Liver (tissue), 9 donors: ENCODE data around the gene NELL1. TPM values are rescaled to one million over a fixed set of nuclear protein-coding genes. Genes with fewer than 3 reads are reported as not detected.

Experiments used
- DNase-seq: peaks from one replicate; pipeline ENCODE4 v3.0.0-alpha.2; 2017; ENCODE audit warnings: low spot score
- H3K27ac ChIP-seq, 2 donors: one replicate each; pipeline ENCODE4 v1.7.0; 2013; ENCODE audit warnings: inconsistent platforms in 2 of 2, low read length in 2 of 2, control low read depth in 1 of 2, low read depth in 1 of 2, mild to moderate bottlenecking in 1 of 2
- H3K27me3 ChIP-seq, 4 donors: one replicate each; pipeline versions ENCODE4 v1.6.1 to v1.7.0; 2013; ENCODE audit warnings: low read length in 3 of 4, inconsistent platforms in 1 of 4, mild to moderate bottlenecking in 1 of 4, moderate library complexity in 1 of 4; ENCODE audit not compliant: control insufficient read depth in 4 of 4, insufficient read depth in 4 of 4
- H3K36me3 ChIP-seq, 4 donors: one replicate each; pipeline versions ENCODE4 v1.6.1 to v1.7.0; 2013; ENCODE audit warnings: low read length in 3 of 4, mild to moderate bottlenecking in 3 of 4, low read depth in 1 of 4, moderate library complexity in 1 of 4; ENCODE audit not compliant: control insufficient read depth in 4 of 4, insufficient read depth in 3 of 4
- H3K4me1 ChIP-seq, 4 donors: one replicate each; pipeline versions ENCODE4 v1.6.1 to v1.7.0; 2013; ENCODE audit warnings: low read length in 3 of 4, mild to moderate bottlenecking in 3 of 4, moderate library complexity in 1 of 4; ENCODE audit not compliant: control insufficient read depth in 4 of 4, insufficient read depth in 4 of 4
- H3K4me3 ChIP-seq, 3 donors: one replicate each; pipeline versions ENCODE4 v1.6.1 to v1.7.0; 2013; ENCODE audit warnings: low read length in 3 of 3, control low read depth in 1 of 3, low read depth in 1 of 3, mild to moderate bottlenecking in 1 of 3
- H3K9ac ChIP-seq, 2 donors: one replicate each; pipeline ENCODE4 v1.7.0; 2013; ENCODE audit warnings: low read length in 2 of 2, mild to moderate bottlenecking in 2 of 2, moderate library complexity in 2 of 2, control low read depth in 1 of 2, low read depth in 1 of 2
- H3K9me3 ChIP-seq, 4 donors: one replicate each; pipeline versions ENCODE4 v1.6.1 to v1.7.0; 2013; ENCODE audit warnings: low read length in 3 of 4; ENCODE audit not compliant: control insufficient read depth in 4 of 4
- EGR1 ChIP-seq, 2 donors: IDR thresholded peaks; 2 replicates each; pipeline ENCODE4 v1.6.1; 2016 to 2018; ENCODE audit warnings: antibody characterized with exemption in 2 of 2, low read depth in 2 of 2
- FOXA1 ChIP-seq: IDR thresholded peaks from 2 replicates; pipeline ENCODE4 v1.6.1; 2016; ENCODE audit warnings: antibody characterized with exemption
- FOXA2 ChIP-seq: IDR thresholded peaks from 2 replicates; pipeline ENCODE4 v1.6.1; 2016; ENCODE audit warnings: antibody characterized with exemption
- GABPA ChIP-seq, 2 donors: IDR thresholded peaks in 1 of 2; conservative IDR thresholded peaks in 1 of 2; 2 replicates each; pipeline ENCODE4 v1.6.1; 2016; ENCODE audit warnings: antibody characterized with exemption in 2 of 2, mild to moderate bottlenecking in 1 of 2, moderate library complexity in 1 of 2
- HNF4A ChIP-seq, 2 donors: conservative IDR thresholded peaks; 2 replicates each; pipeline ENCODE4 v1.6.1; 2016; ENCODE audit warnings: antibody characterized with exemption in 2 of 2, mild to moderate bottlenecking in 2 of 2
- HNF4G ChIP-seq: IDR thresholded peaks from 2 replicates; pipeline ENCODE4 v1.6.1; 2016; ENCODE audit warnings: antibody characterized with exemption
- JUND ChIP-seq, 2 donors: IDR thresholded peaks; 2 replicates each; pipeline ENCODE4 v1.6.1; 2016; ENCODE audit warnings: antibody characterized with exemption in 2 of 2
- NR2F2 ChIP-seq: IDR thresholded peaks from 2 replicates; pipeline ENCODE4 v1.6.1; 2016; ENCODE audit warnings: antibody characterized with exemption
- RAD21 ChIP-seq, 2 donors: IDR thresholded peaks; 2 replicates each; pipeline ENCODE4 v1.6.1; 2016; ENCODE audit warnings: antibody characterized with exemption in 2 of 2, mild to moderate bottlenecking in 2 of 2
- RXRA ChIP-seq, 2 donors: IDR thresholded peaks; 2 replicates each; pipeline ENCODE4 v1.6.1; 2017 to 2018; ENCODE audit warnings: antibody characterized with exemption in 2 of 2, mild to moderate bottlenecking in 1 of 2
- SP1 ChIP-seq: IDR thresholded peaks from 2 replicates; pipeline ENCODE4 v1.6.1; 2018; ENCODE audit warnings: antibody characterized with exemption, mild to moderate bottlenecking
- TAF1 ChIP-seq: conservative IDR thresholded peaks from 2 replicates; pipeline ENCODE4 v1.6.1; 2016; ENCODE audit warnings: antibody characterized with exemption, mild to moderate bottlenecking
- YY1 ChIP-seq: IDR thresholded peaks from 2 replicates; pipeline ENCODE4 v1.6.1; 2016; ENCODE audit warnings: antibody characterized with exemption, mild to moderate bottlenecking
- WGBS: extraction: QIAGEN DNeasy Blood & Tissue Kit; methylation state at CpG from one replicate; pipeline ENCODE4 v1.1.7; 2013; 5-methylcytosine and 5-hydroxymethylcytosine counted together
- polyA plus RNA-seq, 2 donors: library from polyadenylated mRNA; stranded (reverse) in 1 of 2; unstranded in 1 of 2; fragments of 200-250 nt in 1 of 2; fragments of >200 nt in 1 of 2; fragmentation: Nextera tagmentation in 1 of 2; extraction: Ambion mirVana in 1 of 2; gene quantifications; one replicate each; pipeline versions ENCODE4 v1.2.1 to v1.2.3, GENCODE V29; 2013 to 2015
- total RNA-seq, 2 donors: library from RNA; depleted of rRNA; stranded (reverse); fragments of >200 nt; gene quantifications; one replicate each; pipeline ENCODE4 v1.2.3, GENCODE V29; 2014
- TF ChIP-seq, protein P1 (sequence below): IDR thresholded peaks from 2 replicates; pipeline ENCODE4 v1.6.1; 2016; ENCODE audit warnings: antibody characterized with exemption
- TF ChIP-seq, protein P2 (sequence below): fragments of 150-350 bp; IDR thresholded peaks from 2 replicates; pipeline ENCODE4 v1.5.1; 2017; ENCODE audit warnings: improper control_type of control experiment, low read depth, low read length; ENCODE audit not compliant: missing input control
- TF ChIP-seq, protein P3 (sequence below): IDR thresholded peaks from 2 replicates; pipeline ENCODE4 v1.6.1; 2016; ENCODE audit warnings: antibody characterized with exemption
- TF ChIP-seq, protein P4 (sequence below): IDR thresholded peaks from 2 replicates; pipeline ENCODE4 v1.6.1; 2016; ENCODE audit warnings: antibody characterized with exemption
- TF ChIP-seq, protein P5 (sequence below): IDR thresholded peaks from 2 replicates; pipeline ENCODE4 v1.6.1; 2016; ENCODE audit warnings: antibody characterized with exemption, mild to moderate bottlenecking
- donor health status: healthy.
- donor health status: healthy.
- donor health status: healthy.
- donor health status: healthy.
- donor health status: healthy.

NELL1 gene
- total and polyA plus RNA-seq, 4 donors = not detected

DNA sequence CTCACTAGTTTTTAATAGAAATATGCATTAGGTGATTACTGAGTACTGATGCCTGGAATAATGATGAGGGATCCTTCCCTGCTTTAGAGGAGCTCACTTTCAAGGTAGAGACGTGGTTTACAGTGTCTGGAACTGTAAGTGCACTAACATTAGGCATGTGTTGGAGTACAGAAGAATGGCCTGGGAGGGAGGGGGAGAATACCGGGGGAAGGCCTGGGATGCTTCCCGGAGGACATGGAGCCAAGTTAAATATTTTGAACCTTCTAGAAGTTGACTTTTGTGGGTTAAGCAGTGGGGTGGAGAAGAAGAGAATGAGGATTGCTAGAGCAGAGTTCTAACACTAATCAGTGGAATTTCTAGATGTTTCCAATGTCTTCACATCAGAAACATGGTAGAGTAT is 261.6 kb downstream of the NELL1 start:
- no peaks in the 10 kb centered on the region for H3K27me3 ChIP-seq
- no peaks in the 10 kb centered on the region for H3K36me3 ChIP-seq
- H3K4me1 ChIP-seq = no peaks in the 10 kb centered on the region
- no peak for DNase-seq
- H3K27ac ChIP-seq = no peak overlapping the region
- H3K9ac ChIP-seq = no peak overlapping the region
- no peak overlapping the region for H3K4me3 ChIP-seq
- 61% methylated on average over 3 of the region's 3 CpGs for WGBS
- peaks cover 0 to 4% (median 0%) of the 10 kb centered on the region in 4 donors for H3K9me3 ChIP-seq
- no peak for TF ChIP-seq FOXA1
- TF ChIP-seq, protein P1, sequence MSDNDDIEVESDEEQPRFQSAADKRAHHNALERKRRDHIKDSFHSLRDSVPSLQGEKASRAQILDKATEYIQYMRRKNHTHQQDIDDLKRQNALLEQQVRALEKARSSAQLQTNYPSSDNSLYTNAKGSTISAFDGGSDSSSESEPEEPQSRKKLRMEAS = no peak
- TF ChIP-seq, protein P2, sequence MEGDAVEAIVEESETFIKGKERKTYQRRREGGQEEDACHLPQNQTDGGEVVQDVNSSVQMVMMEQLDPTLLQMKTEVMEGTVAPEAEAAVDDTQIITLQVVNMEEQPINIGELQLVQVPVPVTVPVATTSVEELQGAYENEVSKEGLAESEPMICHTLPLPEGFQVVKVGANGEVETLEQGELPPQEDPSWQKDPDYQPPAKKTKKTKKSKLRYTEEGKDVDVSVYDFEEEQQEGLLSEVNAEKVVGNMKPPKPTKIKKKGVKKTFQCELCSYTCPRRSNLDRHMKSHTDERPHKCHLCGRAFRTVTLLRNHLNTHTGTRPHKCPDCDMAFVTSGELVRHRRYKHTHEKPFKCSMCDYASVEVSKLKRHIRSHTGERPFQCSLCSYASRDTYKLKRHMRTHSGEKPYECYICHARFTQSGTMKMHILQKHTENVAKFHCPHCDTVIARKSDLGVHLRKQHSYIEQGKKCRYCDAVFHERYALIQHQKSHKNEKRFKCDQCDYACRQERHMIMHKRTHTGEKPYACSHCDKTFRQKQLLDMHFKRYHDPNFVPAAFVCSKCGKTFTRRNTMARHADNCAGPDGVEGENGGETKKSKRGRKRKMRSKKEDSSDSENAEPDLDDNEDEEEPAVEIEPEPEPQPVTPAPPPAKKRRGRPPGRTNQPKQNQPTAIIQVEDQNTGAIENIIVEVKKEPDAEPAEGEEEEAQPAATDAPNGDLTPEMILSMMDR = no peak
- TF ChIP-seq, protein P3, sequence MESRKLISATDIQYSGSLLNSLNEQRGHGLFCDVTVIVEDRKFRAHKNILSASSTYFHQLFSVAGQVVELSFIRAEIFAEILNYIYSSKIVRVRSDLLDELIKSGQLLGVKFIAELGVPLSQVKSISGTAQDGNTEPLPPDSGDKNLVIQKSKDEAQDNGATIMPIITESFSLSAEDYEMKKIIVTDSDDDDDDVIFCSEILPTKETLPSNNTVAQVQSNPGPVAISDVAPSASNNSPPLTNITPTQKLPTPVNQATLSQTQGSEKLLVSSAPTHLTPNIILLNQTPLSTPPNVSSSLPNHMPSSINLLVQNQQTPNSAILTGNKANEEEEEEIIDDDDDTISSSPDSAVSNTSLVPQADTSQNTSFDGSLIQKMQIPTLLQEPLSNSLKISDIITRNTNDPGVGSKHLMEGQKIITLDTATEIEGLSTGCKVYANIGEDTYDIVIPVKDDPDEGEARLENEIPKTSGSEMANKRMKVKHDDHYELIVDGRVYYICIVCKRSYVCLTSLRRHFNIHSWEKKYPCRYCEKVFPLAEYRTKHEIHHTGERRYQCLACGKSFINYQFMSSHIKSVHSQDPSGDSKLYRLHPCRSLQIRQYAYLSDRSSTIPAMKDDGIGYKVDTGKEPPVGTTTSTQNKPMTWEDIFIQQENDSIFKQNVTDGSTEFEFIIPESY = no peak
- no peak for TF ChIP-seq YY1
- TF ChIP-seq SP1 = no peak

DNA sequence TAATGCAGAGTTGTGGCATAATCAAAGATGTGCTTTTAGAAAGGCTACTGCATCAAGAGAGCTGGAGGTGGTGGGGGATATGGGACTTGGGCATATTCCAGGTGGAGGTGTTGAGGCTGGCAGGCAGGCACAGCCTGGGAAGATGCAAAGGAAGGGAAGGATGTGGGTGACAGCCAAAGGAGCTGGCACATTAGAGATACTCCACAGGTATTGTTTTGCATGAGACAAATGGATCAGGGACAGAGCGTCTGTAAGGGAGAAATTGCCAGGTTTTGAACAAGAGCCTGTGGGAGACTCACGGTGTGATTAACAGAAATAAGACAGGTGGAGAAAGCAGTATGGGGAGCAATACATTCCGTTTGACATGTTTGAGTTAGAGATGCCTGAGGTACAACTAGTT is 263.7 kb downstream of the NELL1 start:
- H3K4me1 ChIP-seq = no peaks in the 10 kb centered on the region
- 56% methylated on average over 3 of the region's 3 CpGs for WGBS
- H3K9ac ChIP-seq = no peak overlapping the region
- H3K4me3 ChIP-seq = no peak overlapping the region
- DNase-seq = no peak
- TF ChIP-seq EGR1 (IDR thresholded peaks at IDR 0.05; ENCODE audit: low read depth in 2 of 2) (no peak), RAD21 (IDR thresholded peaks at IDR 0.05) (no peak), TAF1 (no peak), FOXA2 (no peak), JUND (IDR thresholded peaks at IDR 0.05) (no peak), FOXA1 (no peak), HNF4G (no peak), SP1 (no peak), NR2F2 (no peak), HNF4A (conservative IDR thresholded peaks at IDR 0.05) (no peak), GABPA (IDR thresholded peaks at IDR 0.05 in 1 of 2, conservative IDR thresholded peaks at IDR 0.05 in 1 of 2) (no peak), RXRA (IDR thresholded peaks at IDR 0.05) (no peak), YY1 (no peak)
- TF ChIP-seq, protein P2 = no peak
- TF ChIP-seq, protein P1 = no peak
- TF ChIP-seq, protein P4, sequence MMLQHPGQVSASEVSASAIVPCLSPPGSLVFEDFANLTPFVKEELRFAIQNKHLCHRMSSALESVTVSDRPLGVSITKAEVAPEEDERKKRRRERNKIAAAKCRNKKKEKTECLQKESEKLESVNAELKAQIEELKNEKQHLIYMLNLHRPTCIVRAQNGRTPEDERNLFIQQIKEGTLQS = no peak
- TF ChIP-seq, protein P3 = no peak
- TF ChIP-seq, protein P5, sequence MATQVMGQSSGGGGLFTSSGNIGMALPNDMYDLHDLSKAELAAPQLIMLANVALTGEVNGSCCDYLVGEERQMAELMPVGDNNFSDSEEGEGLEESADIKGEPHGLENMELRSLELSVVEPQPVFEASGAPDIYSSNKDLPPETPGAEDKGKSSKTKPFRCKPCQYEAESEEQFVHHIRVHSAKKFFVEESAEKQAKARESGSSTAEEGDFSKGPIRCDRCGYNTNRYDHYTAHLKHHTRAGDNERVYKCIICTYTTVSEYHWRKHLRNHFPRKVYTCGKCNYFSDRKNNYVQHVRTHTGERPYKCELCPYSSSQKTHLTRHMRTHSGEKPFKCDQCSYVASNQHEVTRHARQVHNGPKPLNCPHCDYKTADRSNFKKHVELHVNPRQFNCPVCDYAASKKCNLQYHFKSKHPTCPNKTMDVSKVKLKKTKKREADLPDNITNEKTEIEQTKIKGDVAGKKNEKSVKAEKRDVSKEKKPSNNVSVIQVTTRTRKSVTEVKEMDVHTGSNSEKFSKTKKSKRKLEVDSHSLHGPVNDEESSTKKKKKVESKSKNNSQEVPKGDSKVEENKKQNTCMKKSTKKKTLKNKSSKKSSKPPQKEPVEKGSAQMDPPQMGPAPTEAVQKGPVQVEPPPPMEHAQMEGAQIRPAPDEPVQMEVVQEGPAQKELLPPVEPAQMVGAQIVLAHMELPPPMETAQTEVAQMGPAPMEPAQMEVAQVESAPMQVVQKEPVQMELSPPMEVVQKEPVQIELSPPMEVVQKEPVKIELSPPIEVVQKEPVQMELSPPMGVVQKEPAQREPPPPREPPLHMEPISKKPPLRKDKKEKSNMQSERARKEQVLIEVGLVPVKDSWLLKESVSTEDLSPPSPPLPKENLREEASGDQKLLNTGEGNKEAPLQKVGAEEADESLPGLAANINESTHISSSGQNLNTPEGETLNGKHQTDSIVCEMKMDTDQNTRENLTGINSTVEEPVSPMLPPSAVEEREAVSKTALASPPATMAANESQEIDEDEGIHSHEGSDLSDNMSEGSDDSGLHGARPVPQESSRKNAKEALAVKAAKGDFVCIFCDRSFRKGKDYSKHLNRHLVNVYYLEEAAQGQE = no peak
- no peak overlapping the region for H3K27ac ChIP-seq
- H3K27me3 ChIP-seq = no peaks in the 10 kb centered on the region
- H3K9me3 ChIP-seq = peaks cover 0 to 5% (median 0%) of the 10 kb centered on the region in 4 donors
- H3K36me3 ChIP-seq = no peaks in the 10 kb centered on the region
